AG09309 (cell line): ENCODE measurements around the gene HTR4.

Source experiments
- DNase-seq: peaks from one replicate; pipeline ENCODE4 v3.0.0-alpha.2; 2010; ENCODE audit warnings: low read depth
- H3K4me3 ChIP-seq: 2 replicates; pipeline ENCODE4 v1.5.1; 2011; ENCODE audit warnings: mild to moderate bottlenecking, low read depth, low read length, moderate library complexity; ENCODE audit not compliant: control insufficient read depth
- CTCF ChIP-seq: IDR thresholded peaks from 2 replicates; pipeline ENCODE4 v1.5.1; 2011; ENCODE audit warnings: mild to moderate bottlenecking, low read depth, low read length, inconsistent platforms; ENCODE audit not compliant: insufficient read depth, control insufficient read depth; ENCODE audit errors: missing control alignments

HTR4 gene

GRCh38 chr5:148641735-148642134, 12.6 kb downstream of the HTR4 start:
- no peak for DNase-seq

GRCh38 chr5:148640471-148640870, 13.9 kb downstream of the HTR4 start:
- TF ChIP-seq CTCF: no peak
- DNase-seq: no peak
- H3K4me3 ChIP-seq: no peak overlapping the region

More at GRCh38 chr5:148641735-148642134, 12.6 kb downstream of the HTR4 start:
- TF ChIP-seq CTCF: no peak
- no peak overlapping the region for H3K4me3 ChIP-seq

- H3K4me3 ChIP-seq: no peak overlapping the region
- no peak for TF ChIP-seq CTCF
- no peak for DNase-seq
These were observed 15.2 kb downstream of the HTR4 start for GRCh38 chr5:148639081-148639480.

- no peak overlapping the region for H3K4me3 ChIP-seq
- DNase-seq: no peak
- TF ChIP-seq CTCF: no peak
These were observed 18.0 kb downstream of the HTR4 start for GRCh38 chr5:148636353-148636752.

GRCh38 chr5:148635321-148636083, 18.8 kb downstream of the HTR4 start:
- no peak overlapping the region for H3K4me3 ChIP-seq
- DNase-seq: no peak
- no peak for TF ChIP-seq CTCF

- no peak for DNase-seq
- no peak overlapping the region for H3K4me3 ChIP-seq
- no peak for TF ChIP-seq CTCF
These were observed 21.3 kb downstream of the HTR4 start for GRCh38 chr5:148633067-148633377.
